ENCODE data around the gene LMLN.
"Not testable (repeated sequence)": the region's sequence is repeated elsewhere in the genome, so short reads cannot be mapped to it uniquely, and the experiment has no call there.

LMLN gene

GRCh38 chr3:197956626-197956988 lies 3.4 kb upstream of the LMLN start:
- DNase-seq (ENCODE audit: low spot score) = no peak

- DNase-seq (ENCODE audit: low spot score) = no peak
These were observed 2.3 kb upstream of the LMLN start for GRCh38 chr3:197957790-197958133.

- no peak for DNase-seq (ENCODE audit: low spot score)
These were observed 1.7 kb upstream of the LMLN start for GRCh38 chr3:197958346-197958745.

- DNase-seq (ENCODE audit: low spot score) = not testable (repeated sequence)
These were observed 1.2 kb upstream of the LMLN start for GRCh38 chr3:197958848-197959247.

- DNase-seq (ENCODE audit: low spot score) = no peak
These were observed 522 bp upstream of the LMLN start for GRCh38 chr3:197959500-197959890.

GRCh38 chr3:197960694-197961581 lies 921 bp downstream of the LMLN start:
- peak; percentile 54 for DNase-seq (ENCODE audit: low spot score)

- no peak for DNase-seq (ENCODE audit: low spot score)
These were observed 1.5 kb downstream of the LMLN start for GRCh38 chr3:197961582-197961945.

- no peak for DNase-seq (ENCODE audit: low spot score)
These were observed 3.1 kb downstream of the LMLN start for GRCh38 chr3:197963019-197963637.

GRCh38 chr3:197967337-197967989 lies 7.4 kb downstream of the LMLN start:
- not testable (repeated sequence) for DNase-seq (ENCODE audit: low spot score)

- no peak for DNase-seq (ENCODE audit: low spot score)
These were observed 10.6 kb downstream of the LMLN start for GRCh38 chr3:197970588-197970987.

GRCh38 chr3:197974016-197974415 lies 14.0 kb downstream of the LMLN start:
- DNase-seq (ENCODE audit: low spot score) = no peak

GRCh38 chr3:197975311-197975710 lies 15.3 kb downstream of the LMLN start:
- no peak for DNase-seq (ENCODE audit: low spot score)

GRCh38 chr3:197983076-197983475 lies 23.1 kb downstream of the LMLN start:
- no peak for DNase-seq (ENCODE audit: low spot score)

GRCh38 chr3:197989651-197990050 lies 29.6 kb downstream of the LMLN start:
- DNase-seq (ENCODE audit: low spot score) = no peak

- no peak for DNase-seq (ENCODE audit: low spot score)
These were observed 34.7 kb downstream of the LMLN start for GRCh38 chr3:197994736-197995135.

- DNase-seq (ENCODE audit: low spot score) = no peak
These were observed 36.8 kb downstream of the LMLN start for GRCh38 chr3:197996855-197997254.

GRCh38 chr3:197997936-197998335 lies 37.9 kb downstream of the LMLN start:
- no peak for DNase-seq (ENCODE audit: low spot score)

- DNase-seq (ENCODE audit: low spot score) = no peak
These were observed 57.1 kb downstream of the LMLN start for GRCh38 chr3:198017090-198017489.

GRCh38 chr3:198018416-198018815 lies 58.4 kb downstream of the LMLN start:
- no peak for DNase-seq (ENCODE audit: low spot score)

- no peak for DNase-seq (ENCODE audit: low spot score)
These were observed 59.1 kb downstream of the LMLN start for GRCh38 chr3:198019115-198019514.

GRCh38 chr3:198021320-198021719 lies 61.3 kb downstream of the LMLN start:
- DNase-seq (ENCODE audit: low spot score) = no peak

GRCh38 chr3:198022604-198023003 lies 62.6 kb downstream of the LMLN start:
- no peak for DNase-seq (ENCODE audit: low spot score)

GRCh38 chr3:198025644-198026043 lies 65.6 kb downstream of the LMLN start:
- DNase-seq (ENCODE audit: low spot score) = no peak

Data from AG08396 (cell line).